Measurements from ENCODE around the gene TRIM32.

TRIM32 gene

GRCh38 chr9:116718111-116718510 lies 31.0 kb downstream of the TRIM32 start:
- POLR2A ChIA-PET: no interaction called here
- H3K4me3 ChIP-seq (ENCODE audit: low read depth, low read length): no peak overlapping the region
- TF ChIP-seq SP3 (tag by site-specific recombination; IDR thresholded peaks at IDR 0.05): no peak
- no peak for TF ChIP-seq ZNF341 (tag by site-specific recombination; IDR thresholded peaks at IDR 0.05; ENCODE audit: low read depth)
- TF ChIP-seq ZNF133 (tag by site-specific recombination; IDR thresholded peaks at IDR 0.05): no peak
- no peak for TF ChIP-seq ZSCAN18 (tag by site-specific recombination; IDR thresholded peaks at IDR 0.05)
- no peak for TF ChIP-seq TRIM28 (IDR thresholded peaks at IDR 0.05; ENCODE audit: borderline replicate concordance, low read length)
- no peak for TF ChIP-seq ZNF561 (tag by site-specific recombination; IDR thresholded peaks at IDR 0.05; ENCODE audit: borderline replicate concordance)
- no peak for TF ChIP-seq ZNF423 (tag by site-specific recombination; IDR thresholded peaks at IDR 0.05)
- no peak for TF ChIP-seq ZNF398 (tag by site-specific recombination; IDR thresholded peaks at IDR 0.05)
- TF ChIP-seq ZNF121 (tag by site-specific recombination; IDR thresholded peaks at IDR 0.05): no peak
- TF ChIP-seq KLF9 (tag by site-specific recombination; IDR thresholded peaks at IDR 0.05; ENCODE audit: low read depth): no peak
- TF ChIP-seq ZNF792 (tag by site-specific recombination; IDR thresholded peaks at IDR 0.05): no peak
- H3K27ac ChIP-seq (ENCODE audit: extremely low read depth, low read depth, low read length): no peak overlapping the region
- CTCF ChIA-PET: interaction anchor here (2.1 kb wide), 1 partner anchor 19 kb away, joined by 6 read pairs; no protein-coding TSS in a partner anchor
- H3K4me1 ChIP-seq (ENCODE audit: control insufficient read depth, insufficient read depth, low read length): no peaks in the 10 kb centered on the region
- H3K9me3 ChIP-seq (ENCODE audit: control insufficient read depth, insufficient read depth, low read depth, low read length): no peaks in the 10 kb centered on the region
- H3K36me3 ChIP-seq (ENCODE audit: control insufficient read depth in 2 of 2, insufficient read depth in 1 of 2, low read length in 2 of 2): no peaks in the 10 kb centered on the region

GRCh38 chr9:116720111-116720510 lies 33.0 kb downstream of the TRIM32 start:
- CTCF ChIA-PET: interaction anchor here (1.1 to 2.1 kb wide), 2 partner anchors 17 to 141 kb away, joined by 6 to 7 read pairs; no protein-coding TSS in a partner anchor
- Histone ChIP-seq H3K36me3 (ENCODE audit: control insufficient read depth in 2 of 2, insufficient read depth in 1 of 2, low read length in 2 of 2) (no peaks in the 10 kb centered on the region), H3K4me3 (ENCODE audit: low read depth, low read length) (no peak overlapping the region), H3K27ac (ENCODE audit: extremely low read depth, low read depth, low read length) (no peak overlapping the region), H3K4me1 (ENCODE audit: control insufficient read depth, insufficient read depth, low read length) (no peaks in the 10 kb centered on the region), H3K9me3 (ENCODE audit: control insufficient read depth, insufficient read depth, low read depth, low read length) (no peaks in the 10 kb centered on the region)
- POLR2A ChIA-PET: no interaction called here
- TF ChIP-seq ZNF132 (tag by site-specific recombination; IDR thresholded peaks at IDR 0.05; ENCODE audit: borderline replicate concordance) (no peak), SETDB1 (IDR thresholded peaks at IDR 0.05; ENCODE audit: insufficient read length, low read length) (no peak), ZBTB10 (tag by site-specific recombination; IDR thresholded peaks at IDR 0.05) (no peak), ZNF19 (tag by site-specific recombination; IDR thresholded peaks at IDR 0.05; ENCODE audit: low read depth) (no peak), ZNF514 (tag by site-specific recombination; IDR thresholded peaks at IDR 0.05) (no peak), PRDM10 (tag by site-specific recombination; IDR thresholded peaks at IDR 0.05) (no peak), TSHZ1 (tag by site-specific recombination; IDR thresholded peaks at IDR 0.05; ENCODE audit: borderline replicate concordance) (no peak), KLF10 (tag by site-specific recombination; IDR thresholded peaks at IDR 0.05) (no peak), ZSCAN18 (tag by site-specific recombination; IDR thresholded peaks at IDR 0.05) (no peak), ZNF521 (tag by site-specific recombination; IDR thresholded peaks at IDR 0.05) (no peak), ZNF654 (tag by site-specific recombination; IDR thresholded peaks at IDR 0.05; ENCODE audit: low read depth) (no peak)

All from HEK293 (cell line).